Measurements from ENCODE around the gene SMYD3. TPM values are rescaled to one million over a fixed set of nuclear protein-coding genes. Genes with fewer than 3 reads are reported as not detected.

Gene SMYD3
- total and polyA plus RNA-seq, 10 of the 15 experiments (the other 5 are each of a cell fraction or from before 2014, with no cell fraction given), result 18.3 to 54.0 (median 24.8) TPM

DNA sequence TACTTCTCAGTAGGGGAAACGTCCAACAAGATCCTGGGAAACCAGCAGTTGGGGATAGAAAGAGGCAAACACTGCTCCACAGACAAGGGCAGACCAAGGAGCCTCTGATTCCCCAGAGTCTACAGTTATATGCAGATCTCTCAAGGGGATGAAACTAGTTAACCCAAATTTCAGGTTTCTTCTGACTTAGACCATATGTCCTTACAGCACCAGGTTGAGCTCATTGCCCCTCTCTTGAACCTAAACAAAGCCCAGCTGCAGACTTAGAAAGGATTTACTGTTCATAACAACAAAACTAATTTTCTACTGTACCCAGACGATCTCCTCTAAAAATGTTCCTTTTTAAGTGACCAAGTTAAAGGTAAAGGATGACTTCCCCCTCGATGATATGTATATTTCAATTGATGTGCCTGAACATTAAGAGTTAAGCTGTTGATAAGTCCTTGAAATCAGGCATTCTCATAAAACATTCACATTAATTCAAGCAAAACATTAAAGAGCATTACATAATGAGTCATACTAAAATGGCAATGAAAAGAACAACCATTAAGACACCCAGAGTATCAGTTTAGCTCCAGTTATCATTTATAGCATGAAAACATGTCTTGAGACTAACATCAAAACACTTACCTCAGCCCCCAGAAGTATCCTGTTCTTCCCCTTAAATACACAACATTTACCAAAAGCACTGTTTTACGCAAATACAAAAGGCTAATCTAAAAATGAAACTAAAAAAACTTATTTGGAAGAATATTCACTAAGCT lies 24.1 kb downstream of the SMYD3 start:
- peak overlapping the region; percentile 32; the same call in 1 of the 2 replicates for H3K4me3 ChIP-seq
- H4K20me1 ChIP-seq (ENCODE audit: control insufficient read depth, insufficient read depth), result no peaks in the 10 kb centered on the region
- peak overlapping the region; percentile 21; the same call in 1 of the 2 replicates for H3K9ac ChIP-seq (ENCODE audit: control insufficient read depth, insufficient read depth, low read length)
- ChIA-PET CTCF (interaction anchor here (0.8 to 1.8 kb wide), 5 partner anchors 9 to 271 kb away, joined by 3 to 6 read pairs (median 4); no protein-coding TSS in a partner anchor), RAD21 (ENCODE audit: unreplicated experiment) (interaction anchor here (1.2 kb wide), 1 partner anchor 10 kb away, joined by 4 read pairs; no protein-coding TSS in a partner anchor), POLR2A (no interaction called here), SMC1A (ENCODE audit: uncharacterized antibody, unreplicated experiment) (interaction anchor here (1.1 to 1.5 kb wide), 4 partner anchors 10 to 40 kb away, joined by 3 to 10 read pairs (median 3); no protein-coding TSS in a partner anchor)
- WGBS (ENCODE audit: insufficient coverage, insufficient replicate concordance, low lambda C conversion rate, missing lambda C conversion rate), result 2% methylated on average over 4 of the region's 4 CpGs
- in situ Hi-C loops (cut with MboI), result no loop called here
- peak overlapping the region; percentile 62 for H3K27ac ChIP-seq (ENCODE audit: control insufficient read depth, insufficient read depth)
- H2AFZ ChIP-seq (ENCODE audit: control insufficient read depth, low read depth, low read length), result peak overlapping the region; percentile 71
- no peaks in the 10 kb centered on the region for H3K36me3 ChIP-seq (ENCODE audit: control insufficient read depth in 2 of 2, insufficient read depth in 2 of 2, low read length in 1 of 2)
- no peaks in the 10 kb centered on the region for H3K9me3 ChIP-seq (replicated peaks; ENCODE audit: control insufficient read depth, insufficient read depth, low read length)
- peaks cover 2% of the 10 kb centered on the region for H3K79me2 ChIP-seq (ENCODE audit: control insufficient read depth, insufficient read depth, low read length)
- BruUV-seq (replicated peaks), result TSS peak; percentile 39
- FAIRE-seq (no peak), ATAC-seq (peak; percentile 82), DNase-seq (ENCODE audit: low read depth, low spot score) (no peak)
- TF ChIP-seq CREM (IDR thresholded peaks at IDR 0.05; ENCODE audit: low read depth) (no peak), ATF7 (IDR thresholded peaks at IDR 0.05; ENCODE audit: low read depth) (peak; percentile 43; the same call in 1 of the 2 replicates)
- intact Hi-C loops (cut with micrococcal nuclease; ENCODE audit: unreplicated experiment), result no loop called here
- H3K27me3 ChIP-seq (replicated peaks in 1 of 2; ENCODE audit: control insufficient read depth in 2 of 2, insufficient read depth in 2 of 2, low read length in 1 of 2), result no peaks in the 10 kb centered on the region
- H3K4me1 ChIP-seq (ENCODE audit: control insufficient read depth, insufficient read depth, low read length), result peaks cover 13% of the 10 kb centered on the region
- peak overlapping the region; percentile 74 for H3K4me2 ChIP-seq (ENCODE audit: control insufficient read depth, insufficient read depth)

DNA sequence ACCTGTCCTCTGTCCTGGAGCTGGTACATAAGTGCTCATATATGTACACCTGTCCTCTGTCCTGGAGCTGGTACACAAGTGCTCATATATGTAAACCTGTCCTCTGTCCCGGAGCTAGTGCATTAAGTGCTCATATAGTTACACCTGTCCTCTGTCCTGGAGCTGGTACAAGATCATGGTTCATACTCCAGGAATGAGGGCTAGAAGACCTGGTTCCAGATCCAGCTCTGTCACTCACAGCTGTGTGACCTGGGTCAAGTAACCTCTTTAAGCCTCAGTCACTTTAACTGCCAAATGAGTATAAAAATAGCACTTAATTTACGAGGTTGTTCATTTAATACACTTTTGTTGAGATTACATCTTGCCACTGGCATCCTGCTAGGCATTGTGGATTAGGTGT lies 28.0 kb downstream of the SMYD3 start:
- DNase-seq (ENCODE audit: low read depth, low spot score), result no peak
- WGBS (ENCODE audit: insufficient coverage, insufficient replicate concordance, low lambda C conversion rate, missing lambda C conversion rate), result 95% methylated on average over 2 of the region's 2 CpGs
- ChIA-PET SMC1A (ENCODE audit: uncharacterized antibody, unreplicated experiment) (no interaction called here), RAD21 (ENCODE audit: unreplicated experiment) (no interaction called here), POLR2A (no interaction called here), CTCF (interaction anchor here (0.7 kb wide), 1 partner anchor 14 kb away, joined by 4 read pairs; no protein-coding TSS in a partner anchor)
- Histone ChIP-seq H3K9ac (ENCODE audit: control insufficient read depth, insufficient read depth, low read length) (no peak overlapping the region), H3K27me3 (replicated peaks in 1 of 2; ENCODE audit: control insufficient read depth in 2 of 2, insufficient read depth in 2 of 2, low read length in 1 of 2) (no peaks in the 10 kb centered on the region), H3K79me2 (ENCODE audit: control insufficient read depth, insufficient read depth, low read length) (peaks cover 2% of the 10 kb centered on the region), H3K36me3 (ENCODE audit: control insufficient read depth in 2 of 2, insufficient read depth in 2 of 2, low read length in 1 of 2) (no peaks in the 10 kb centered on the region), H3K27ac (ENCODE audit: control insufficient read depth, insufficient read depth) (no peak overlapping the region), H2AFZ (ENCODE audit: control insufficient read depth, low read depth, low read length) (no peak overlapping the region), H4K20me1 (ENCODE audit: control insufficient read depth, insufficient read depth) (no peaks in the 10 kb centered on the region), H3K4me3 (no peak overlapping the region), H3K4me1 (ENCODE audit: control insufficient read depth, insufficient read depth, low read length) (peaks cover 18% of the 10 kb centered on the region), H3K4me2 (ENCODE audit: control insufficient read depth, insufficient read depth) (no peak overlapping the region), H3K9me3 (replicated peaks; ENCODE audit: control insufficient read depth, insufficient read depth, low read length) (no peaks in the 10 kb centered on the region)
- intact Hi-C loops (cut with micrococcal nuclease; ENCODE audit: unreplicated experiment) (no loop called here), in situ Hi-C loops (cut with MboI) (no loop called here)
- no TSS peak for BruUV-seq (replicated peaks)
- ATAC-seq, result no peak
- no peak for FAIRE-seq
- TF ChIP-seq FOXM1 (IDR thresholded peaks at IDR 0.05; ENCODE audit: low read depth, low read length) (no peak), SMAD1 (IDR thresholded peaks at IDR 0.05; ENCODE audit: low read depth, partially characterized antibody) (no peak), BACH1 (IDR thresholded peaks at IDR 0.05; ENCODE audit: borderline replicate concordance) (no peak), CEBPB (IDR thresholded peaks at IDR 0.05; ENCODE audit: borderline replicate concordance in 1 of 2, low read depth in 2 of 2, low read length in 2 of 2) (no peak)
- TF ChIP-seq, protein P1, sequence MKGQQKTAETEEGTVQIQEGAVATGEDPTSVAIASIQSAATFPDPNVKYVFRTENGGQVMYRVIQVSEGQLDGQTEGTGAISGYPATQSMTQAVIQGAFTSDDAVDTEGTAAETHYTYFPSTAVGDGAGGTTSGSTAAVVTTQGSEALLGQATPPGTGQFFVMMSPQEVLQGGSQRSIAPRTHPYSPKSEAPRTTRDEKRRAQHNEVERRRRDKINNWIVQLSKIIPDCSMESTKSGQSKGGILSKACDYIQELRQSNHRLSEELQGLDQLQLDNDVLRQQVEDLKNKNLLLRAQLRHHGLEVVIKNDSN (IDR thresholded peaks at IDR 0.05; ENCODE audit: borderline replicate concordance, extremely low read length, insufficient read depth, low read depth, low read length), result no peak
- TF ChIP-seq, protein P2, sequence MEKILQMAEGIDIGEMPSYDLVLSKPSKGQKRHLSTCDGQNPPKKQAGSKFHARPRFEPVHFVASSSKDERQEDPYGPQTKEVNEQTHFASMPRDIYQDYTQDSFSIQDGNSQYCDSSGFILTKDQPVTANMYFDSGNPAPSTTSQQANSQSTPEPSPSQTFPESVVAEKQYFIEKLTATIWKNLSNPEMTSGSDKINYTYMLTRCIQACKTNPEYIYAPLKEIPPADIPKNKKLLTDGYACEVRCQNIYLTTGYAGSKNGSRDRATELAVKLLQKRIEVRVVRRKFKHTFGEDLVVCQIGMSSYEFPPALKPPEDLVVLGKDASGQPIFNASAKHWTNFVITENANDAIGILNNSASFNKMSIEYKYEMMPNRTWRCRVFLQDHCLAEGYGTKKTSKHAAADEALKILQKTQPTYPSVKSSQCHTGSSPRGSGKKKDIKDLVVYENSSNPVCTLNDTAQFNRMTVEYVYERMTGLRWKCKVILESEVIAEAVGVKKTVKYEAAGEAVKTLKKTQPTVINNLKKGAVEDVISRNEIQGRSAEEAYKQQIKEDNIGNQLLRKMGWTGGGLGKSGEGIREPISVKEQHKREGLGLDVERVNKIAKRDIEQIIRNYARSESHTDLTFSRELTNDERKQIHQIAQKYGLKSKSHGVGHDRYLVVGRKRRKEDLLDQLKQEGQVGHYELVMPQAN (conservative IDR thresholded peaks at IDR 0.05), result no peak
- TF ChIP-seq, protein P3, sequence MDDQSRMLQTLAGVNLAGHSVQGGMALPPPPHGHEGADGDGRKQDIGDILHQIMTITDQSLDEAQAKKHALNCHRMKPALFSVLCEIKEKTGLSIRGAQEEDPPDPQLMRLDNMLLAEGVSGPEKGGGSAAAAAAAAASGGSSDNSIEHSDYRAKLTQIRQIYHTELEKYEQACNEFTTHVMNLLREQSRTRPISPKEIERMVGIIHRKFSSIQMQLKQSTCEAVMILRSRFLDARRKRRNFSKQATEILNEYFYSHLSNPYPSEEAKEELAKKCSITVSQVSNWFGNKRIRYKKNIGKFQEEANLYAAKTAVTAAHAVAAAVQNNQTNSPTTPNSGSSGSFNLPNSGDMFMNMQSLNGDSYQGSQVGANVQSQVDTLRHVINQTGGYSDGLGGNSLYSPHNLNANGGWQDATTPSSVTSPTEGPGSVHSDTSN (IDR thresholded peaks at IDR 0.05; ENCODE audit: insufficient replicate concordance, low read depth, low read length), result no peak
